ENCODE measurements around the gene SH3PXD2A.
A peak's percentile ranks its signal among the peaks of the same experiment; 100 is the strongest.
"Not testable (repeated sequence)": the region's sequence is repeated elsewhere in the genome, so short reads cannot be mapped to it uniquely, and the experiment has no call there.

The SH3PXD2A gene

DNA sequence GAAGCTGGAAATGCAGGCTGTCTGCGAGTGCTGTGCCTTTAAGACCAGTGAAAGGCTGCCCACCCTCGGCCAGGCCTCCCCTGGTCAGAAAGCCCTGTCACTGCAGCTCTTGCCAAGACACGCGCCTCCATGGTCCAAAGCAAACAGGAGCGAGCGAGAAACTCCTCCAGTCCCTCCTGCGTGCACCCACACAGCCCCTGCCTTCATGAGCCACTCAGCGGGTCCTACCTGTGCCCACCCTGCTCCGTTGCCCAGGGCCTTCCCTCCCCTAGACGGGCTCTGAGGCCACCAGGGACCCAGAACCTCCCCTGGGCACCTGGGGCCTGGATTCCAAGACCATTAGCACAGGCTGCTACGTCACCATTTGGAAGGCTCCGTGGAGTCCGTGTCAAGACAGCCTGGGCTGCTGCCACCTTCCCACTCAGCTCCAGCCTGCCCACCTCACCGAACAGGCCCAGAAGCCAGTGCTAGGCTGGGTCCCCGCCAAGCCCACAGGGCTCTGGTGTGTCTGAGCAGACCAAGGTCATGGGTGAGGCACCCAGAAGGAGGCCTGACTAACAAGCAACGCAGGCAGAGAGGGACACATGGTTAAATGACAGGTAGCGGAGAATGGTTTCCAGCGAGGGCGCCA lies 217.3 kb downstream of the SH3PXD2A start:
- DNase-seq, result no peak

DNA sequence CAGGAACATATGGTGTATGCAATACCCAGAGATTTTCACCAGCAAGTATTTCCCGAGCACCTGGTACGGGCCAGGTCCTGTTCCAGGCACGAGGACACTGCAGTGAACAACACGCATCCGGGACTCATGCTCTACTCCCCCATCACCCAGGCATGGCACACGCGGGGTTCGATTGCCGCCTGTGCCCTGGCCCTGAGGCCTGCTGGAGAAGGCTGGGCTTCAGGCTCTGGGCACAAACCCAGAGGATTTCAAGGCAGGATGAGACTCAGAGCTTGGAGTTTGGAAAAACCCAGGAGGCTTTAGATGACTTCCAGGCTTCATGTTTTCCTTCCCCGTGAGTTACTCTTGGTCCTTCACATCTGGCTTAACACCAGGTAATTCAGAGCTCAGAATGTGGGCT lies 218.4 kb downstream of the SH3PXD2A start:
- no peak for DNase-seq

DNA sequence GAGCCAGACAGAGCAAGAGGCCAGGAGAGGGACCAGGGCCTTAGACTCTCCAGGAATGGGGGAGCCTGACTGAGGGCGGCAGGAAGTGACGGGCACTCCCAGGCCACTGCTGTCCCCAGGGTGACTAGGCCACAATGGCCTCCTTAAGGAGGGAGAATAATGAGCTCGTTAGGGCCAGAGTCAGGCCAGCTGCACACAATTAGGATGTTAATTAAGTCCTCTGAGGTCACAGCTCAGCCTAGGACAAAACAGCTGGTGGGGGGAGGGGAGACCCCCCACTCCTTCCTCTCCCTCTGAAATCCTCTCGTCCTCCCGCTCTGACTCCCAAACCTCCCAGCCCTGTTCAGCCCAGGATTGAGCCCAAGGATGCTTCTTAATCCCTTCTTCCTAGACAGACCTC lies 218.9 kb downstream of the SH3PXD2A start:
- no peak for DNase-seq

DNA sequence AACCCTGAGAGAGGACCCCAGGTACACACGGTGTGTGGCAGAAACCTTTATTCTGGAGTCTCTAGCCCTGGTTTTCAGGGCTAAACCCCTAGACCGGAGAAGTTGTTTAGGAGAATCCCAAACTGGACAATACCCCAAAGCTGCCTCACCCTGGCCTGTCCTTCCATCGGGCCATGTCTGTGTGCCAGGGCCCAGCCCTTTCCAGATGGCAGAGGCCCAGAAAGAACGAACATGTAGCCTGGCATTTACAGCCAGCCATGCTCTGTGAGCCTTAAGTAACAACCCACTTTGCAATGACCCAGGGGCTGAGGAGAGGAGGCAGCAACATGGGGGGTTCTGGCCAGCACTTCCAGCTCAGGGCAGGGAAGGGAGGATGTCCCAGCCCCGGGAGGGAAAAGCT lies 219.8 kb downstream of the SH3PXD2A start:
- DNase-seq, result no peak

DNA sequence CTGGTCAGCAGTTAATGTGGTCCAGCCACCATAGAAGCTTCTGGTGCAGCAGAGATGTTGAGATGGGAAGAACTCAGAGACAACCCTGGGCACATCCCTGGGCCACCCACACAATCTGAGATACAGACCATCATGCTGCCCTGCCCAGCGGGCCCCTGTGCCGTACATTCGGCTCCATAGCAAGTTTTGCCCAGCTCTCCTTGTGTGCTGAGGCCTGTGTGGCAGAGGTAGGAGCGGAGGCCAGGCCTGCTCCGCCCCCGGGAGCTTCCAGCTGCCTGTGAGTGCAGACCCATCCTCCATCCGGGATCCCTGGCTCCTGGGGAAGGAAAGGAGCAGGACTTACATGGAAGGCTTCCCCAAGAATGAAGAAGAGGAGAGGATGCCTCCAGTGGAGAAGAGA lies 221.5 kb downstream of the SH3PXD2A start:
- no peak for DNase-seq

DNA sequence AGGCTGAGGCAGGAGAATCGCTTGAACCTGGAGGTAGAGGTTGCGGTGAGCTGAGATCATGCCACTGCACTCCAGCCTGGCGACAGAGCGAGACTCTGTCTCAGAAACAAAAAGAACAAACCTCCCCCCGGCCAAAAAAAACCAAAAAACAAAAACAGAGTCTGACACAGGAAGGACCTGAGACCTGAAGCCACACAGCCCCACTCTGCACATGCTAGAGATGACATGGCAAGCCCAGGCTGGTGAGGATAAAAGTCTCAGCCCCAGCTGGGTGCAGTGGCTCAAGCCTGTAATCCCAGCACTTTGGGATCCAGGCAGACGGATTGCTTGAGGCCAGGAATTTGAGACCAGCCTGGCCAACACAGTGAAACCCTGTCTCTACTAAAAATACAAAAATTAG lies 222.5 kb downstream of the SH3PXD2A start:
- DNase-seq, result not testable (repeated sequence)

DNA sequence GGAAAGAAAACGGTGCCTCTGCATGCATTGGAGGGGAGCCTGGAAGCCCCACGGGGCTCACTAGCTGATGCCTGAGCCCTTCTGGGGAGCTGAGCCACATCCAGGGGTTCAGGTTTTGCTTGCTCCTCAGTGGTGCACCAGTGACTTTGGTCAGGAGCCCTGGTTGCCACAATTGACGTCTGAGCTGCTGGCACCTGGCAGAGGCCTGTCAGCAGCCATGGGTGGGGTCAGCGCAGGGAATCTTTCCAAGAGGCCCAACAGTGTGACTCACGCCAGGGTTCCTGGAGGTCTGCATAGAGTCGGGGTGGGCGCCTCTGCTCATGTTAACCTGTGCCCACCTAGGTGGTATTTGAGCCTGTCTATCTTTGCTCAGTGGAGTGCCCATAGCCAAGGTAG lies 223.1 kb downstream of the SH3PXD2A start:
- DNase-seq, result no peak

DNA sequence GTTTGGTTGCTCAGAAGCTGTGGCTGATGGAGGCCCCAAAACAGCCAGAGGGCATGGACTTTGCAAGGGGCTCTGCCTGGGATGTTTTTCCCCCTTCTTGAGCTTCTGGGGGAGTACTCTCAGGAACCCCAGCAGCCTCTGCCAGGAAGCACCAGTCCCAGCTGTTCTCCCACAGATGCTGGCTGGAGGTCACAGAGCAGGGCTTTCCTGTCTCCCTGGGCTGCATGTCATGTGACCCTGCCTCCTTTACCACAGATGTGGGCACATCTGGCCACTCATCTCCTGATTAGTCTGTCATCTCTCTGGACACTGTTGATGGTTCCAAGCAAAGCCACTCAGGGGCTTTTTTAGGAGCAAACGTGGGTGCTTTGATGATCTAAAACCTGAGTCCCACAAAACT lies 225.2 kb downstream of the SH3PXD2A start:
- DNase-seq, result peak; percentile 38 to 49 (median 46)

DNA sequence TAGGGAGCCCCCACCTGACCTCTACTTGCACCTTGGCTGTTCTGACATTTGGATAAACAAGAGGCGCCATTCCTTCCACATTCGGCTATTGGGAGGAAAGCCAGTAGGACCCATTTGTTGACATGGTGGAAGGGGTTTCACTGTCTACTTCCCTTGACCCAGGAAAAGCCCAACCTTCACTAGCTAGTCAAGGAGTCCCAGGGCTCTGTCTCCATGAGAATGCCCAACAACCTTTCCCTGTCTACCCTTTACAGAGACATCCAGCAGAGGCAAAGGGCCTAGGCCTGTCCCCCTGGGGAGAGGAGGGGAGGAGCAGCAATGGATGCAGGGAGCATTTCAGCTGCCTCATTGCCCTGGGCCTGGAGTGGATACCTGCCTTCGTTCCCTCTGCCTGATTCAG lies 225.8 kb downstream of the SH3PXD2A start:
- DNase-seq, result no peak

DNA sequence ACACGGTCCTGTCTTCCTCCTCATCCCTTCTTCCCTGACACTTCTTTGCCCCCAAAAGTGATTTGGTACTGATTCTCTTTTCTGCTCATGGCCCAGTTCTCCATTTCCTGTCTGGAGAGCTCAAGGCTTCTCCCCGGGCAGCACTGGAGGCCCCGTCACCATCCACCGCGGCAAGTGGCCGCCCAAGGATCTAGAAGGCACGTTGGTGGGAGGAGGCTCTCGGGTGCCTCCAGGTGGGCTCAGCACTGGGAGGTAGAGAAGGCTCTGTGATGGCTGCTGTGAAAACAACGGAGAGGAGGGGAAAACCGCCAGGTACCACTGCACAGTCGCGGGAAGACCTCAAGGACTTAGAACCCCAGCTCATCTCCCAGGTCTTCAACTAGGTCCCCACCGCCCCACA lies 227.5 kb downstream of the SH3PXD2A start:
- no peak for DNase-seq

DNA sequence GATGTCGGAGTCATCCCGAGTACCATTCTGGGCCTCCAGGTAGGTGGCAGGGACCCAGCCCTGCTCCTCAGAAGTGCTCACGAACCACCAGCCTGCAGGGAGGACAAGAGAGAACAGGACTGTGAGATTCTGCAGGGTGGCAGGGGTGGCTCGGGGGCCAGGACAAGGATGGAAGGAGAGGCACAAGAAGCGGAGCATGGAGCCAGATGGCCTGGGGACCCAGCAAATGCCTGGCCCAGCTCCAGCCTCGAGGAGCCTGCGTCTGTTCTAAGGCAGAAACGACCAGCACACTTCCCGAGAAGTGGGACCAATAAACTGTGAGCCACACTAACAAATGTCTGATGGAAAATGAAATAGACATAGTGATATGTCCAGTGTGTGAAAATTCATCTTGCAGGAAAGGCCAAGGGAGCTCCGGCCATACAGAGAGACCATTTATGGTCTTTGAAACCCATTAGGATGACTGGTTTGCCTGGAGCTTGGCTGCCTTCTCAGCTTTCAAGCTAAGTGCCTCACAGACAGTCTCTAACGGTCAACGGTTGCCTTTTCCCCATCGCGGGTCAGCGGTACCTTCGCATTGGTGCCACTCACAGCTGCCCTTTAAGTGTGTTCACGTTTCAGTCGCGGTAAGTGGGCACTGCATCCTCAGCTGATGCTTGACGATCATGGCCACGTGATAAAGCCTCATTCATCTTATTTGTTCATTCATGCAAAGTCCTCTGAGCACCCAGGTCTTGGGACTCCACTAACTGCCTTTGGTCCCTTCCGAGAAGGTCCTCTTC lies 228.1 kb downstream of the SH3PXD2A start:
- DNase-seq, result no peak

DNA sequence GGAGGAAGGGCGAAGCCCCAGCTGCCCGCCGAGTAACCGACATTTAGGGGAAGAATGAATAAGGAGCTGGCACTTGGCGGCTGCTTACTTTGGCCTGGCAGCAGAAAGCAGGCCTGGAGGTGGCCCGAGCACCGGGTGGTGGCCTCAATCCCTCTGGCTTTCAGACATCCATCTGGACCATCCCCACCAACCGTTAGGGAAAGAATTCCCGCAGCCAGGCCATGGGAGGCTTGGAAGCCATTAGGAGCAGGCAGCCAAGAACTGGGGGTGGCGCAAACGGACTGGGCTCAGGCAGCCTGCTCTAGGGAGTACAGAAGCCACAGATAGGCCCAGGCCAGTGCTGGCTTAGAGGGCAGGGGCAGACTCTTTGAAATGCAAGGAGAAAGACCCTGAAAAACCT lies 229.2 kb downstream of the SH3PXD2A start:
- no peak for DNase-seq

DNA sequence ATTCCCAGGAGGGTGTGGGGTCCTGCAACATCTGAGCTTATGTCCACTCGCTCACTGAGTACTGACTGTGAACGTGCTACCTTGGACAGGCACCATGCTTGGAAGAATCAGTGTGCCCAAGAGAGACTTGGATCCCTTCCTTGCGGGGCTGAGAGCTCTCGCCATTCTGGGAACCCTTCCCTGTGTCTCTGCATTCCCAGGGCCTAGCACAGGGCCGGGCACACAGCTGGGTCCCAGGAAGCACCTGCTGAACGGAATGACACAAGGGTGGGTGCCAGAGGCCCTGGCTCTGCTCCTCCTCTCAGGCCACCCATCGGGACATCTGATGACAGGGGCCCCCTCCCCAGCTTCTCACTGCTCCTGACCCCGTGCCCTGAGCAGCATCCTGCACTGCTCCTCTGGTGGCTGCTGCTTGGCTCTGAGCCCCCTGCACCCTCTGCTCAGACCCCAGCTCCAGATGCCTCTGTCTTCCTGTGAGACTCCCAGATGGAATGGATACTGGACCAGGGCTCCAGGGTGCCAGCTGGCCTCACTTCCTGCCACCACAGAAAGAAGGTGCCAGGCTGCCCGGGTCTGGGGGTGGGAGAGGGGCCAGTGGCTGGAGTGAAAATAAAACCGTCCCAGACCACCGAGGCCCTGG lies 232.3 kb downstream of the SH3PXD2A start:
- no peak for DNase-seq

DNA sequence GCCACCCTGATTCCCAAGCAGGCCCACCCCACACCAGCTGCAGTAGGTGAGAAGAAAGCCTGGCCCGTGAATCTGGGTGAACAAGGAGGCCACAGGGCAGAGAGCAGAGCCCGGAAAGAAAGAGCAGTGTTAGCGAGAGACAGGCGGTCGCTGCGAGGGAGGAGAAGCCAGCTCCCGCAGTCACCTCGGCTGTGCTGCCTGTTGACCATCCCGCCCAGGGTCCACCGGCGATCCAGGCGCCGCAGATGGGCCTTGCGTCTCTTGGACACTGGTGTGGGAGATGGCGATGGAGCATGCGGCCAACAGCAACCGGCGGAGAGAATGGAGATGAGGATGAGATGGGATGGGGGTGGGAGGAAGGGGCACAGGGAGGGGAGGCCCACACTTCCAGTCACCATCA lies 233.1 kb downstream of the SH3PXD2A start:
- no peak for DNase-seq

DNA sequence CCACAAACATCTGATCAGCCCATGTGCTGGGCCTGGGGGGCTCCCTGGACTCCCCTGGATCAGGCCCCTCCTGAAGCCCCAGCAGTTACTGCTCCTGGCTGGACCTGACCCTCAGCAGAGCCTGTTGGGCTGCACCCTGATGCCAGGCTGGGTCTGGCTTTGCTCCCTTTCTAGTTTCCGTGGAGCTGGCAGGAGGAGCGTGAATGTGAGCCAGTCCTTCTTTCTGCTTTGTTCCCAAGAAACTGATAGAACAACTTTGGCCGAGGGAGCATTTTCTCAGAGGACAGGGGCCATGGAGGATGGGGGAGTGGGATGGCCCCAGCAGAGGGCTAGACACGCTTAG lies 233.6 kb downstream of the SH3PXD2A start:
- no peak for DNase-seq

DNA sequence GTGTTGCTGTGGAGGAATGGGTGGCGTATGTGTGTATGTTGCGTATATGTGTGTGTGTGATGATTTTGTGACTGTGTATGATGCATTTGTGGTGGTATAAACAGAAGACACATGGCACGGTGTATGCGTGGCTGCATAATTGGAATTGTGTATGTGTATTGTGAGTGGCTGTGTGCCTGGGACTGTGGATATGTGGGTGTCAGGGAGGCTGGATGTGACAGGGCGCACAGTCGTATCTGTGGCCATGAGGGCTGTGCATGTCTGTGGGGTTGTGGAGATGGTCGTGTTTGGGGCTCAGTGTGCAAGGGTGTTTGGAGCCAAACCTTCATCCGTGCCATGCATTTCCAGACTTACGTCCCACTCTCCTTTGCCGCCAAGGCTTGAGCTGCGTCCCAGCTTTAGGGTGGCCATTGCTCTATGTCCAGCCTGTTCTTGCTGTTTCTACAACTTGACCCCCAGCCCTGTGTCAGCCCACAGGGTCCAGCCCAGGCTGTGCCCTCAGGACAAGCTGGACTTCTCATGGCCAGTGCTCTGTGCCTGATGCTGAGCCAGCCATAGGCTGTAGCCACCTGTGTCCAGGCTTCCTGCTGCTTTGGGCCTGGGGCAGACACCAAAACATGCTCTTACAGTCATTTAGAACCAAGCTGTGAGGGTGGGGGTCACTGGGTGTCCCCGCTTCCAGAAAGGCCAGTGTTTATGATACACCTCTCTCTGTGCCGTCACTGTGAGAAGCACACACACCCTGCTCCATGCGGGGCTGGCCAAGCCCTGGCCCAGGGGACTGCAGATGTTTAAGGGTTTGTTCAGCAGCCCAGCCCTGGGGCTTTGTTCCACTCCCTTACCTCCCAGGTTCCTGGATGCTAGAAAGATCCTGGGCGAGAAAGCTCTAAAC lies 234.2 kb downstream of the SH3PXD2A start:
- no peak for DNase-seq

DNA sequence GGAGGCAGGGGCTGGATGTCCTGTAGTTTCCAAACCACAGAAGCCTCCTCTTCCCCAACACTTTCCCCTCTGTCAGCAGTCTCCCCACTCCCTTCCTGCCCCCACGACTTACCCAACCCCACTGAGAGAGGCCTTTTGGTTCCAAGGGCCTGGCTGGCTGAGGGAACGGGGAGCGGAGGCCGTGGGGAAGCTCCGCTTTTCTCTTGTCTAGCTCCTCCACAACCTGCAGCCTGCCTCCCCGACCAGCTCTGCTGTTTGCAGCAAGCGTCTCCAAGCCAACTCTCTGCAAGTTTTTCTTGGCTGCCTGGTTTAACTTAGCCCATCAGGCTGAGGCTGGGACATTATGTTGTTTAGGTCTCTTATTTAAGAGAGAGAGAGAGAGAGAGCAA lies 235.0 kb downstream of the SH3PXD2A start:
- peak; percentile 23 to 42 (median 26) for DNase-seq

DNA sequence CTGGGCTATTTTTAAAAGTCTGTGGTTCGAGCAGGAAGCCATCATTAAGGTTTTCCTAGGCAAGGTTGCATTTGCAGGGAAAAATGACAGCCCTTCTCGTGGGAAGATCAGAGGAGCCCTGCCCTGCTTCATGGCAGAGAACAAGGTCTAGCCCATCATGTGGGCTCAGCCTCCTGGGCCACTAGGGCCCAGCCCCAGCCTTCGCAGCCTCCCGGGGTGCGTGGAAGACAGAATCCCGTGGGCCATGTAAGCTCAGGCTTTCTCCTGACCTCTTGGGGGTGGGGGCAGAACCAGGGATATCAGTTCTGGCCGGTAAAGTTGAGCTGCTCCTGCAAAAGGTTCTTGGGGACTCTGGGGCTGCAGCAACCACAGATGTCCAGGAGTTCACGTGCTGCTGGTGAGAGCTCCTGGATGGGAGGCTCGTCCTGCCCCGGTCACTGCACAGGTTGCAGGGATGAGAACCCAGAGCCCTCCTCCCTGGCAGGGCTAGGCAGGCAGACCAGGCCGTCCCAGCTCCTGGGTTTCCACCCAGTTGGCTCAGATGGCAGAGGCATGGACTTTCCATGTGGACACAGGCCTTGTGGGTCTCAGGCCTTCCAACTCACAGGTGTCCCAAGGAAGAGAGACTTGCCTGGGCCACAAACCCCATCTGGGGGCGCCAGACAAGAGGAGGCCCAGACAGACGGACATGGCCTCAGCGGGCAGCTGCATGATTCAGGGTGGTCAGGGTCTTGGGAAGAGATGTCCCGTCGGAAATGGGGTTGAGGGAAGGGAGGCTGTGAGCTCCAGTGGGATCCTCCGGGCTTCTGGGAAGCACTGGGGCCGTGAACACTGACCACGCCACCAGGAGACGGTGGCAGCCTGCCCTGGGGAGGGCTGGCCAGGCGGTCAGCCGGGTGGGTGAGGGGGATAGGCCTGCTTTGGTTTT lies 235.7 kb downstream of the SH3PXD2A start:
- DNase-seq, result no peak

DNA sequence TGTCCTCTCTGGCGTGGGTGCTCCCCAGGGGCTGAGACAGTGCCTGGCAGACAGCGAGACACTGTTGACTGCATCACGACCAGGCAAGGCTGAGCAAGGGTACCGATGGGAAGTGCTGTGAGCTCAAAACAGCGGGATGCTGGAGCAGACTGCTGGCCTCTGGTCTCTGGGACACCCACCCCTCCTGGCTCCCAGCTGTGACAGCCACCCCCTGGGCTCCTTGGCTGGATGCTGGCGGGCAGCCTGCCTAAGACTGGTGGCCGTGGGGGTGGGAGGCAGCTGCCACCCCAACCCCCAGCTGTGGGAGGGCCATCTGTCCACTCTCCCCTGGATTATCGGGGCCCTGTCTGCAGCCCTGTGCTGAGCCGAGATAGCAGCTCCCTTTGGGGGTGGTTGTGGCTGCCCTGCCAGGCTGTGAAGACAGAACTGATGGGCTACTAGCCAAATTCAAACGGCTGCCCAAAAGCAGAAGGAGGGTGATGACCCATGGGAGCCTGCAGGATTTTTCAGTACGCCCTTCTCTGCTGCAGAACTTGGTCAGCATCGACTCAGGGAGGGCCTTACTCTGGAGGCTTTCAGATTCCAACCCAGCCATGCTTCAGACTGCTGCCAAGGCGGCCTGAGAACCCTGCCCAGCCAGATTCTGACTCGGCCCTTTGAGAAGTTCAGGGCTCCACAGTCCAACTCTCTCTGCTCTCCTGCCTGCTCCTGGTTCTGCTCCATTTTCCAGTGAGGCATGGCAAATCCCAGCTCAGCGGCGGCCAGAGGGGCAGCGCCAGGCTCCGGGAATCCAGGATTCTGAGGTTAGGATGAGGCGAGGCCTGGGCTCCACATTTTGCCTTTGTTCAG lies 236.6 kb downstream of the SH3PXD2A start:
- peak; percentile 17 to 26 (median 25) for DNase-seq

DNA sequence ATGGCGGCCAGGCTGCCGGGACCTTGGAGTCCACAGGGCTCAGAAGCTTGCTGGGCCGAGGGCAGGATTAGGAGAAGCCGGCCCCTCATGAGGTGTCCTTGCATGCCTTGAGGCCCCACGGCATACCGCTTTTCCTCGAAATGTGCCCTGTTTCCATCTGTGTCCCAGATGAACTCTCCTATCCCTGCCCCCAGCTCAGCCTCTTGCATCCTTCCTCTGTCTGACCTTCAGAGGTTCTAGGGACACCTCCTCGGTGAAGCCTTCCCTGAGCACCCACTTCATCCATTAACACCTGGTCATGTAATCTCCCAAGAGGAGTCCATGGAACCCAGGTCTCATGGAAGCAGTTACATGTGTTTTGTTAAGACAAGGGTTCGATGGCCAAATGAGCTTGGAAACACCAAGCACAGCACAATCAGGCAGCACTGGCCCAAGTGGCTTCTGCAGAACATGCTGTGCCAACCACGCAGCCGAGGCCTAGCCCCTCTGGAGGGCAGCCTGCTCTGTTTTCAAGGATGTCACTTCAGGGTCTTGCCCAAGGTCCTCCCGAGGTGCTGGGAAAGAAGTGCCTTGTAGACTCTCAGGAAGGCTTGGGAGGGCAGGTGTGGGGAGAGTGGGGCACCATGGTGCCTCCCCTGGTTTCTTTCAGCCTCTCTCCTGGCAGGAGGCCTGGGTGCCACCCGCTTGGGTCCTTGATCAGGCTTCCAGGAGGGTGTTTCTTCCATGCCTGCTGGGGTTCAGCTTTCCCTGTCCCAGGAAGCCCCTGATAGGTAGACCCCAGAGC lies 237.6 kb downstream of the SH3PXD2A start:
- DNase-seq, result no peak
